ENCODE results near the gene PDE7B.

- TF ChIP-seq, protein P1, sequence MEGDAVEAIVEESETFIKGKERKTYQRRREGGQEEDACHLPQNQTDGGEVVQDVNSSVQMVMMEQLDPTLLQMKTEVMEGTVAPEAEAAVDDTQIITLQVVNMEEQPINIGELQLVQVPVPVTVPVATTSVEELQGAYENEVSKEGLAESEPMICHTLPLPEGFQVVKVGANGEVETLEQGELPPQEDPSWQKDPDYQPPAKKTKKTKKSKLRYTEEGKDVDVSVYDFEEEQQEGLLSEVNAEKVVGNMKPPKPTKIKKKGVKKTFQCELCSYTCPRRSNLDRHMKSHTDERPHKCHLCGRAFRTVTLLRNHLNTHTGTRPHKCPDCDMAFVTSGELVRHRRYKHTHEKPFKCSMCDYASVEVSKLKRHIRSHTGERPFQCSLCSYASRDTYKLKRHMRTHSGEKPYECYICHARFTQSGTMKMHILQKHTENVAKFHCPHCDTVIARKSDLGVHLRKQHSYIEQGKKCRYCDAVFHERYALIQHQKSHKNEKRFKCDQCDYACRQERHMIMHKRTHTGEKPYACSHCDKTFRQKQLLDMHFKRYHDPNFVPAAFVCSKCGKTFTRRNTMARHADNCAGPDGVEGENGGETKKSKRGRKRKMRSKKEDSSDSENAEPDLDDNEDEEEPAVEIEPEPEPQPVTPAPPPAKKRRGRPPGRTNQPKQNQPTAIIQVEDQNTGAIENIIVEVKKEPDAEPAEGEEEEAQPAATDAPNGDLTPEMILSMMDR (IDR thresholded peaks at IDR 0.05; ENCODE audit: insufficient read depth, low read length), result no peak
- no peak for TF ChIP-seq SPI1 (IDR thresholded peaks at IDR 0.05; ENCODE audit: borderline replicate concordance, low read depth)
- TF ChIP-seq POLR2AphosphoS5 (IDR thresholded peaks at IDR 0.05; ENCODE audit: low read depth), result no peak
- TF ChIP-seq, protein P2, sequence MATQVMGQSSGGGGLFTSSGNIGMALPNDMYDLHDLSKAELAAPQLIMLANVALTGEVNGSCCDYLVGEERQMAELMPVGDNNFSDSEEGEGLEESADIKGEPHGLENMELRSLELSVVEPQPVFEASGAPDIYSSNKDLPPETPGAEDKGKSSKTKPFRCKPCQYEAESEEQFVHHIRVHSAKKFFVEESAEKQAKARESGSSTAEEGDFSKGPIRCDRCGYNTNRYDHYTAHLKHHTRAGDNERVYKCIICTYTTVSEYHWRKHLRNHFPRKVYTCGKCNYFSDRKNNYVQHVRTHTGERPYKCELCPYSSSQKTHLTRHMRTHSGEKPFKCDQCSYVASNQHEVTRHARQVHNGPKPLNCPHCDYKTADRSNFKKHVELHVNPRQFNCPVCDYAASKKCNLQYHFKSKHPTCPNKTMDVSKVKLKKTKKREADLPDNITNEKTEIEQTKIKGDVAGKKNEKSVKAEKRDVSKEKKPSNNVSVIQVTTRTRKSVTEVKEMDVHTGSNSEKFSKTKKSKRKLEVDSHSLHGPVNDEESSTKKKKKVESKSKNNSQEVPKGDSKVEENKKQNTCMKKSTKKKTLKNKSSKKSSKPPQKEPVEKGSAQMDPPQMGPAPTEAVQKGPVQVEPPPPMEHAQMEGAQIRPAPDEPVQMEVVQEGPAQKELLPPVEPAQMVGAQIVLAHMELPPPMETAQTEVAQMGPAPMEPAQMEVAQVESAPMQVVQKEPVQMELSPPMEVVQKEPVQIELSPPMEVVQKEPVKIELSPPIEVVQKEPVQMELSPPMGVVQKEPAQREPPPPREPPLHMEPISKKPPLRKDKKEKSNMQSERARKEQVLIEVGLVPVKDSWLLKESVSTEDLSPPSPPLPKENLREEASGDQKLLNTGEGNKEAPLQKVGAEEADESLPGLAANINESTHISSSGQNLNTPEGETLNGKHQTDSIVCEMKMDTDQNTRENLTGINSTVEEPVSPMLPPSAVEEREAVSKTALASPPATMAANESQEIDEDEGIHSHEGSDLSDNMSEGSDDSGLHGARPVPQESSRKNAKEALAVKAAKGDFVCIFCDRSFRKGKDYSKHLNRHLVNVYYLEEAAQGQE (IDR thresholded peaks at IDR 0.05; ENCODE audit: insufficient replicate concordance, low read depth), result no peak
- no peak for TF ChIP-seq GABPA (IDR thresholded peaks at IDR 0.05; ENCODE audit: low read depth)
Observed at GRCh38 chr6:135877666-135878065, 26.2 kb downstream of the PDE7B start.
